Activated CD4-positive, alpha-beta T cell treated with anti-CD3 and anti-CD28 coated beads, Interleukin-2, amount 50 U/mL, for 16 hours (primary cell): ENCODE data around the gene DSCAM.

Source experiments
- DNase-seq: peaks from one replicate; pipeline ENCODE4 v3.0.0-alpha.2; 2020

Gene DSCAM

DNA sequence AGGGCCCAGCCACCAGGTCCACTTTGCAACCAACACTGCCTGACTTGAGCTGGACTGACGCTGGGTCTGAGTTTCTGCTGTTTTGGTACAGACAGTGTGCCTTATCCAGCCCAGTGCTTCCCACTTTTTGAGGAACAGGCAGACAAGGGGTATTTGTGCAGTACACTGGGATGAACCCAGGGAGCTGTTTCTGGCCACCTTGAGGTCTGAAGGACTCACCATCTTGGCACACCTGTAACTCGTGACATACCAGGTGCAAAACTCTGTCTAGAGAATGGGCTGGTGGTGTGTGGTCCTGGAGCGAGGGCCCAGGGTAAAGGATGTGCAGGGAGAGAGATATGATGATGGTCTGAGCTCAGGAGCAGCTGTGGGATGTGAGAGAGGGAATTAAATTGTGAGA is 831.1 kb downstream of the DSCAM start:
- no peak for DNase-seq

DNA sequence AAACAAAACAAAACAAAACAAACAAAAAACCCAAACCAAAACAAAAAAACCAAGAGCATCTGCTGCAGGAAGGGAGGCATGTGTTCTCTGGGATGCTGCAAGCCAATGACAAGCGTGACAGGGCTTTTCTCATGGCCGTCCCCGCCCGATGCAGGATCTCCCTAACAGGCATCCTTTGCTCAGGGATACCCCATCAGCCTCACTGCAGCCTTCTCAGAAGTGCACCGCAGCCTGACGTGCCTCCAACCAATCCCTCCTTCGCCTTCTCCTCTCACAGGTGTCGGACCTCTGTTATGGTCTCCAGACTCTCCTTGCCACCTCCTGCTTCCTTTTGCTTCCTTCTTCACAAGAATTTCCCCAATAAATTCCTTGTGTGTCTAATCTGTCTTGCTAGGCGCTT is 832.6 kb downstream of the DSCAM start:
- no peak for DNase-seq

DNA sequence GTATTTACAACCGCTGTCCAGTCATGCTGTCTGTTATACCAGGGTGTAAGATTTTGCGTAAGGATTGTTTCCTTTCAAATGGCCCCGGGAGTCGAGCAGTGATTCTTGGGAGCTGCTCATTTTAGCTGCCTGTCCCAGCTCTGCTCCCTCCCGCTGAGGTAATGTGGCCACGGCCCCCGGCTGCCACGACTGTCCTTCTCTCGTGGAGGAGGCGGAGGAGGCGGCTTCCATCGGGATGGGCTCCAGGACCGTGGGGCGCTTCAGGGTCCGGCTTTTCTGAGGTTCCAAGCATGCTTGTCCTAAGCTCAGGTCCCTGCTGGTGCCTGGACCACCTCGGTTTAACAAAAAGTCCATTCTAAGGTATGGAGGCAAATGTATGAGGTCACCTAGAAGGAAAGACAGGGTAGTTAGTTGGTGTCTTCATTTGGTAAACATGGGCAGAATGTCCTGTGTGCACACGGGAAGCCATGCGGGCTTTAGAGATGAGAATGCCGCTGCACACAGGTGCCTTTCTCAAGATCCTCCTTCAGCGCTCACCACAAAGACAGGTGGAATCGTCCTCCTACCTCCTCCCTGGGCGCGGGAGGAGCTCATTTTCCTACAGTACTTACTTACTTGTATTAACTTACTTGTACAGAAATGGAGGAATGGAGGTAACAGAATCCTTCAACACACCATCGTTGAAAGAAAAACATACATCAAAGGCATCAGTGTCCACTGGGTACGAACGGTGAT is 833.8 kb downstream of the DSCAM start:
- DNase-seq, result no peak

DNA sequence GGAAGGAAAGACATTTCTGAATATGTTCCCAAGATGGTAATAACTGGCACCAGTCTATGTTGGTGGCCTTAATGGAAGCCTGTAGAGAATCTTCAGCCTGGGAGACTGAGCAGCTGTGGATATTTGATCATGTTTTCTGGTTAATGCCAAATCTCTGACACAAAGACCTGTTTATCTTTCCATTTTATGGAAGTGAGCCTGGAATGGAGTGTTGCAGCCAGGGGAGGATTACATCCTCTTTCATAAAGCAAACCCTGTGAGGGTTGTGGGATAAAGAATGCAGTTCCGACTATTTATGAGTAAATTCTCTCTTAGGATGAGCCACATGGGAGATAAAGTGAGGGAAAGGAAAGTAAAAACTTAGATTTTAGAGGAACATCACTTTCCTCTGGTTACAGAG is 835.6 kb downstream of the DSCAM start:
- no peak for DNase-seq

DNA sequence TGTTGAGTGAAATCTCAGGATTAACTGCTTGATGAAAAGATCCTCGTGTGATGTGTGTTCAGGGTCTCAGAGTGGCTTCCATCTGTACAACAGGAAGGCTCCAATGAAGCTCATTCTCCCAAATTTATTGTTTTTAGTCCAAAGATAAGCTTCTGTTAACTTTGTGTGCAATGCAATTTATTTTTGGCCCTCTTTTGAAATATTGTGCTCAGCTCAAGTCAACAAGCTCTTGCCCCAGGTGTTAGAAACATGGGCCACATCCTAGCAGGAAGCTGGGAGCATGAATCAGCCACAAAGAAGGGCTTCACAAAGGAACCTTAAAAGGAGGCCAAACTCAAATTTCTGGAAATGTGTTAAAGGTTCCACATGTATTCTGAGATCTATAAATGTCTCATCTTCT is 844.0 kb downstream of the DSCAM start:
- no peak for DNase-seq

DNA sequence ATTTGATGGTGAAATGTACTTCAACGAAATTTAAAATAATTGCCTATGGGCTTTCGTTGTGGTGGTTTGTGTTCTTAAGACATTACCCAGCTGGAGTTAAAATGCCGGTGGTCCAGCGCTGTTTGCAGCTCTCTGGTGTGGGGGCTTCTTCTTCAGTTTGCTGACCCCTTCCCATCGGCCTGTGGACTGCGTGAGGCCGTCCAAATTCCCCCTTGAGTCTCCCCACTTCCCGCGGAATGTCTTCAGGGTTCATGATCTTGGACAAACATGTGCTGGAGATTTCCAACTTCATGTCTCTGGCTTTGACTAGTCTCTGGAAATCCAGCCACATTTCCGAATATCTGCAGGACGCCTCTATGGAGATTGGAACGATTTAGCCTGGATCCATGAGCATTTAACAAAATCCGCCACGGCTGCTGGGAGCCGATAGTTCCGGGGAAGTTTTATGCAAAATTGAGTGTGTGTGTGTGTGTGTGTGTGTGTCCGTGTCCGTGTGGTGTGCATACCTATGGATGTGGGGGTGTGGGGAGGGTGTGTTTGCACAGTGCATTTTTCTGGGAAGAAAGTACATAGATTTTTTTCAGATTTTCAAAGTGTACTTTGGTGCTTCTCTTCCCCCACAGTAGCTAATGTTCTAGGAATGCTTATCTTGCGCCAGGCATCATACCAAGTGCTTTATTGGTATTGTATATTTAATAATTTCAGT is 862.5 kb downstream of the DSCAM start:
- no peak for DNase-seq

DNA sequence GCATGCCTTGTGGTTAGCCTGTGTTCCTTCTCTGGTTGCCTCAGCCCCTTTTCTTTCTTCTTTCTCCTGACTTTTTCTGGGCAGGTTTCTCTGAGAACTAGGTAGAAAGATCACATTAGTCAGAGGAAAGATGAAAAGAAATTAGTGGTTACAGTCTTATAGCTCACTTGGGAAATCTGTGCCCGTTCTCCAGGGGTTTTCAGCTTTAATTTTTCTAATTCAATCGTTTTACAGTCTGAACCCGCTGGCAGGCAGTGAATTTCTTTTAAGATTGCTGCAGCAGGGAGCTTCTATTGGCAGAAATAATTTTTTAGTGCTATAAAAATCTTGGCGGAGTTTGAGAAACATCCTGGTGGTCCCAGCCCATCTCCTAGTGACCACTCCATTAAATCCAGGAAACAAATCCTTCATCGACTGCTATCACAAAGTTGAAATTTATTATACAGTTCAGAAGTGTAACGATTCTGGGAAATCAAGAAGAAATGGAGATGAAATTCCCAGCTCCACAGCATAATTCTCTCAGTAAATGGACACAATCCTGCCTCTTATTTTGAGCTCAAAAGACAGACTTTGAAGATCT is 866.6 kb downstream of the DSCAM start:
- DNase-seq, result no peak

DNA sequence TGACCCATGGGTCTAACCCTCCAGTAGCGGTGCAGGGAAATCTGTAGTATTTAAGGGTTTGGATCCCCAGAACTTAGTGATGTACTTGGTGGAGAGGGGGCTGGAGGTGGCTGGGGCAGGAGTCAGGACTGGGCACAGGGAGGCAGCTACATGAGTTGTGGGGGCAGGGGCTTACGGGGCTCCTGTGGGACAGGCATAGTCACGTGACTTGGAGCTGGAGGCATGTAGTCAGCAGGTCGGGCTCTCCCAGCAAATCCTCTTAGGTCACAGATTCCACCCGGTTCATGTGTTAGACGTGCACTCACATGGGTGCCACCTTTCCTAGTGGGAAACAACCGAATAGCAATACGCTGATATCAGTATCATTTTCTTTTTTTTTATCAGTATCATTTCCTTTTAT is 867.6 kb downstream of the DSCAM start:
- DNase-seq, result no peak

DNA sequence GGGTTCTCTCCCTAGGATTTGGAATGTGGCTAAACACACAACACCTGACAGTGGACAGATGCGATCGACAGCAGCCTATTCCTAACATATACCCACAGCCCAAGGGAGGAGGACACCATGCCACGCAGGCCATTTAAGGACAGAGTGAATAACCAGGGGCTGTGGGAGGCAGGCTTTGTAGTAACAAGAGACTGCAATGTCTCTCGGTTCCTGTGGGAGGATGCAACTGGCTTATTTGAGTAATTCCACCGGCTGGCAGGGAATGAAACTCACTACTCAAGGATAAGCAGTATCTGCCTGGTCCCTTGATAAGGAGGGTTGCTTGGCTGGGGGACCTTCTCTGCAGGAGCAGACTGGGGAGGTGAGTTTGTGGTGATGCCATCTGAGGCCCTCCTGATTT is 870.2 kb downstream of the DSCAM start:
- no peak for DNase-seq

DNA sequence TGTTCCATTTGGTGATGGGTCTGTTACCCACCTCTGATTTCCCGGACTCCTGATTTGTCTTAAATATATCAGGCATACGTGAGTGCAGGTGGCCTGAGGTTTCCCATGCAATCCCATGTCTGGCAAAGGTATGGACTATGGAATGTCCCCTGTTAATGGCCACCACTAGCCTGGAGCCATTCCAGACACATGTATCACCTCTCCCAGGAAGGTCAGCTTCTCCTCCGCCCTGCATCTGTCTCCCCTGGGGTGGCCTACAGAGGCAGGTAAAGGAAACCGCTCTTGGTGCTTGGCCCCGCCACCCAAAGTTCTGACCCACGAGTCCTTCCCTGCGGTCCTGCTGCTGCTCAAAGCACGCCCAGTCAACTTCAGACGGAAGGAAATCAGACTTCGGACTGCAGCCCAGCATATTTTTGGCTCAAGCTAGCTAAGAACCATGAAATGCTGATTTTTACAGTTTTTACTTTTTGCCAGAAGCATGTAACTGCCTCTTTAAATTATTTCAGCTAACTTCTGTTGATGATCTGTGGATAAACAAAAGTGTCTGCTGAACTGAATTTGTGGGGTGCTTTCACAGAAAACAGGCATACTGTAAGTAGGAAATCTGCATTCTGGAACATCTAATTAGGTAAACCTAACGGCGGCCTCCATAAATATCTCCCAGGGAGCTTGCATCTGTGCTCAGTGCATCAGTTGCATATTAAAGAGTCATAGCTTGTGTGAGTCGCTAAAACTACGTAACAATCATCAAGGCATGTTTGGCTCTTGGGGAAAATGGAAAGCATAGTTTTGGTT is 873.8 kb downstream of the DSCAM start:
- no peak for DNase-seq

DNA sequence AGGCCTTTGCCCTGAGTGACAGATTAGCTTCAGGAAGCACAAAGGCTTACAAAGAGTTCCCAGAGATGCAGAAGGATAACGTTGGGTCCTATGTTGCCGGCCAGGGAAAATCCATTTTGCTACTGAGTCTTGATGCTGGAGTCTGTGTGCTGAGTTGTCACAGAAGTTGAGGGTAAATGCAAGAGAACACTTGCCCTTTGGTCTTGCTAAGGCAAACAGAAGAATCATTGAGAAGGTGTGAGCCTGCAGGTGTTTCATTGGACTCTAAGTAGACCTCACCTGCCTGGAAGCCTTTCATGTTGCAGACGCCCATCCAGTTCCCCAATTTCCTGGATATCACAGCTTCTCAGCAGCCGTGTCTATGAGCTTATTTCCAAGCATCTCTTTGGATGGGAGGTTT is 874.5 kb downstream of the DSCAM start:
- no peak for DNase-seq

DNA sequence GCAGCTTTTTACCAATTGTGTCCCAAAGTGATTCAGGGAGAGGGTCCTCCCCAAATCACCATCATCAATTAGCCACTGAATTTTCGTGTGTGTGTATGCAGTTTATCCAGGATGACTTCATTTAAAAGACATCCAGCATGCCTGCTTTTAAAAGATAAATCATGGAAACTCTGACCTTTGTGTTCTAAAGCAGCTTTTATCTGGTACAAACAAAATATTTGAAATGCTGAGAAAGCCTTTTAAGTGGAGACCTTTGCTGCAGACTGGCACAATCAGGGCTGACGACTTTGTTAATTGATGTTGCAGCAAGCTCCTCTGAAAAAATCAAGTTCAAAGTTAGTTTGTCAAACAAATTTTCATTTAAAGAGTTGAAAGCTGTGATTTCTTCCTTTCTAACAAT is 875.0 kb downstream of the DSCAM start:
- DNase-seq, result no peak

DNA sequence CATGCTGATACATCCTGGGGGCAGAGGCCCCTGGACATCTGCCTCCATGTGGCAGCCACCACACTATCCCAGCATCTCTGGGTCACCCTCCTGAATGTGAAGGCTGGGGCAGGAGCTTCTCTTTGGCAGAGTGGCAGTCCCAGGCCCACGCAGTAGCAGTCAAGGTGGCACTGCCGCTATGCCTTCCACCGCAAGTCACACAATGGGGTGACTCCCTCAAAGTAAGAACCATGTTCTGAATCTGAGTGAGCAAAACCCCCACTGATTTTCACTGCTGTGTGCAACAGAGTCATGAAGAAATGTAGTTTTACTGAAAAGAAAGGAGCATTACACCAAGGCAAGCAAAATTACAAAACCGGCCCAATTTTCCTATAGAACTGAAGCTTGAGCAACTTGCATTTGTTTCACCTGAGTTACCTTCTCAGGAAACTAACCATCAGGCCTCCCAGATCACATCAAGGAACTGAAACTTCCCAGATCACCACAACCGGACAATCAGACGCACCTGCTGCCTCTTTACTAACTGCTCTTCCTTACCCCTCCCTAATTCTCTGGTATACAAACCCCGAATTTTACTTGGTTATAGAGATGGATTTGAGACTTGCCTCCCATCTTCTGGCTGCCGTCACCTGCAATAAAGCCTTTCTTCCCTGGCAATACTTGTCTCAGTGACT is 877.1 kb downstream of the DSCAM start:
- DNase-seq, result no peak

DNA sequence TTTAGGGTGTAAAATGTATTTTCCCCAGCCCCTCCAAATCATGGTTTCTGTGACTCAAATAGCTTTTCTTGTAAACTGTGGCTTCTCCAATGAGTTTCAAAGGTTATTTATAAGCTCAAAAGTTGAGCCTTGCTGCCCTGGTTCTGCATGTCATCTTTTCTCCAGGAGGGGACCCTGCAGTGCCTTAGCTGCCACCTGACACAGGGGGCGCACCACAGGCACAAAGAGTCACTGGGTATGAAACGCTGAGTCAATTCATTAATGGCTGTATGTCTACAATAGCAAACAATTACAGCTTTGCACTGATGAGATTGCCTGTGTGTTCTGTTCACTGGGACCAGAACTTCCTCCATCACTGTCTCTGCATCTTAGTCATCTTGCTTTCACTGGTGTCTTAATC is 878.9 kb downstream of the DSCAM start:
- no peak for DNase-seq

DNA sequence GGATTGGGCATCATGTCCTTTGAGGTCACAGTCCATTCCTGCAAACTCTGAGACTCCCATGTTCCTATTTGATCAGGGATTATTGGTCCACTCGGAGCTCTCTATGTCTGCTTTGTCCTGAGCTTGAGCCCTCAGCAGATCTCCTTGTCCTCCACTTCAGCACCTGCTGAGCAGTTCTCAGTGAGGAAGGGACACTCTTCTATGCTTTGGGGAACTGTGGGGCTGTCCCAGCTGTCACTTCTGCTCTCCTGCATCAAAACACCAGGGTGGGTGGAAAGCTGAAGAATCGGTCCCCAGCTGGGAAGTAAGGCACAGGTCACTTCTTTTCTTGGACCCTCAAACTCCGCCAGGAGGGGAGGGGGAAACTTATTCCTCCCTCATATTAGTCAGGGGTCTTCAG is 880.2 kb downstream of the DSCAM start:
- DNase-seq, result no peak

DNA sequence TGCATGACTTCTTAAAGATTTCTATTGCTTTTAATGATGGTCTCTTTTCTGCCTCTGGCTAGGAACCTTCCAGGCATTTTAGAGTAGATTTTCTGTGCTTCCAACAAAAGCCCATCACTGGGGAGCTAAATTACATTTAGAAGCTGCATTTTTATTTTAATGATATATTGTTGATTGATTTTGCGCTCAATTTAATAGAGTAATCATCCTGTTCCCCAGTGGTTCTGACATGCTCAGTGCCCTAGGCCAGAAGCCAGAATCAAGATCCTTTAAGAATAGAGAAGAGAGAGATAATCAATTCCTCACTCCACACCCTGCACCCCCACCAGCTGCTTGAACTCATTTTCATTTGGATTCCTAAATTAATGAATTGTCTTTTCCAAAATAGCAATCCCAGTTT is 881.9 kb downstream of the DSCAM start:
- DNase-seq, result no peak

DNA sequence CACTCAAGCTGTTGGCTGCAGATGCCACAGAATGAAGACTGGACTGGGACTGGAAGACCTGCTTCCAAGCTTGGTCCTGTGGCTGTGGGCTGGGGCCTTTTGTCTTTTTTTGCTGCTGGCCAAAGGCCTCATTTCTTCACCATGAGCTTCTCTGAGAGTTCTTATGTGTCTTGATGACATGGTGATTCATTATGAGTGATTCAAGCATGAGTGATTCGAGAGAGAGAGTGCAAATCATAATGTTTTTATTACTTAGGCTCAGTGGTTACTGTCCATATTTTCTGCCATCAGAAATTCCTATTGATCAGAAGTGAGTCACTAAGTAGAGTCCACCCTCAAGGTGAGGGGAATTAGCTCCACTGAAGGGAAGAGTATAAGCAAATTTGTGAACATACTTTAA is 885.7 kb downstream of the DSCAM start:
- no peak for DNase-seq
